GM12874 (cell line): ENCODE results near the gene HPS3.

Experiments used
- CTCF ChIP-seq: IDR thresholded peaks from 2 replicates; pipeline ENCODE4 v1.5.1; 2011; ENCODE audit warnings: low read depth, mild to moderate bottlenecking, control low read depth, low read length, moderate library complexity; ENCODE audit not compliant: insufficient read depth

HPS3 gene

GRCh38 chr3:149087208-149087607 lies 42.2 kb upstream of the HPS3 start:
- TF ChIP-seq CTCF: no peak

- no peak for TF ChIP-seq CTCF
Observed at GRCh38 chr3:149089395-149089794, 40.0 kb upstream of the HPS3 start.

- TF ChIP-seq CTCF: no peak
Observed at GRCh38 chr3:149090461-149090860, 39.0 kb upstream of the HPS3 start.

GRCh38 chr3:149090907-149091306 lies 38.5 kb upstream of the HPS3 start:
- TF ChIP-seq CTCF: no peak

- no peak for TF ChIP-seq CTCF
Observed at GRCh38 chr3:149091983-149092382, 37.5 kb upstream of the HPS3 start.

GRCh38 chr3:149095487-149095886 lies 34.0 kb upstream of the HPS3 start:
- no peak for TF ChIP-seq CTCF

- TF ChIP-seq CTCF: no peak
Observed at GRCh38 chr3:149101154-149101553, 28.3 kb upstream of the HPS3 start.

GRCh38 chr3:149101641-149102040 lies 27.8 kb upstream of the HPS3 start:
- TF ChIP-seq CTCF: no peak
